ENCODE measurements around the gene SYT1. TPM values are rescaled to one million over a fixed set of nuclear protein-coding genes. Genes with fewer than 3 reads are reported as not detected.

The SYT1 gene
- total and polyA plus RNA-seq, 2 of the 4 experiments (the other 2 are of a cell fraction) = 2.8 to 3.0 TPM

GRCh38 chr12:79033788-79034187 lies 169.2 kb downstream of the SYT1 start:
- Histone ChIP-seq H3K23ac (ENCODE audit: low read depth, low read length) (no peak overlapping the region), H3K4me3 (ENCODE audit: insufficient read depth, low read depth, low read length) (no peak overlapping the region), H3K27me3 (ENCODE audit: control insufficient read depth, insufficient read depth, low read length) (no peaks in the 10 kb centered on the region), H3K4ac (ENCODE audit: low read depth, low read length) (no peak overlapping the region), H3K18ac (ENCODE audit: low read depth, low read length) (no peak overlapping the region), H2BK20ac (ENCODE audit: low read depth, low read length) (no peak overlapping the region), H4K20me1 (ENCODE audit: insufficient read depth, low read length) (no peaks in the 10 kb centered on the region), H2AFZ (replicated peaks; ENCODE audit: low read length, poor library complexity) (no peak overlapping the region), H4K5ac (ENCODE audit: low read depth, low read length) (no peak overlapping the region), H3K9me1 (ENCODE audit: insufficient read depth, low read length) (no peaks in the 10 kb centered on the region), H3K4me1 (ENCODE audit: control insufficient read depth, insufficient read depth, low read length) (no peaks in the 10 kb centered on the region), H3K36me3 (ENCODE audit: control insufficient read depth, insufficient read depth, low read length) (no peaks in the 10 kb centered on the region), H3K9me3 (ENCODE audit: control insufficient read depth, insufficient read depth, low read length) (no peaks in the 10 kb centered on the region), H2BK5ac (ENCODE audit: low read depth, low read length, poor library complexity, severe bottlenecking) (no peak overlapping the region), H2AK5ac (ENCODE audit: low read depth, low read length) (no peak overlapping the region), H2BK120ac (ENCODE audit: low read depth, low read length) (no peak overlapping the region), H4K91ac (ENCODE audit: insufficient read depth, low read depth, low read length) (no peak overlapping the region), H3K14ac (replicated peaks; ENCODE audit: low read depth, low read length) (no peak overlapping the region), H4K8ac (ENCODE audit: low read depth in 2 of 2, low read length in 2 of 2) (no peak overlapping the region), H3K56ac (ENCODE audit: extremely low read depth, insufficient read depth, low read length) (no peak overlapping the region), H3K27ac (ENCODE audit: insufficient read depth, low read length) (no peak overlapping the region), H3K79me1 (ENCODE audit: low read depth in 1 of 2, low read length in 2 of 2) (no peaks in the 10 kb centered on the region), H3K4me2 (ENCODE audit: low read depth, low read length) (no peak overlapping the region), H2BK15ac (ENCODE audit: low read depth, low read length) (no peak overlapping the region), H2AK9ac (replicated peaks; ENCODE audit: low read depth, low read length, poor library complexity) (no peak overlapping the region), H3K9ac (ENCODE audit: low read depth, low read length) (no peak overlapping the region)
- ChIA-PET POLR2A (ENCODE audit: unreplicated experiment) (no interaction called here), CTCF (no interaction called here)
- intact Hi-C loops (cut with micrococcal nuclease) = no loop called here
- DNase-seq (no peak), ATAC-seq (ENCODE audit: low read depth) (no peak)
- dilution Hi-C loops (cut with HindIII; ENCODE audit: low sequenced_read_pairs, unreplicated experiment) = no loop called here
- TF ChIP-seq MAZ (IDR thresholded peaks at IDR 0.05; ENCODE audit: borderline replicate concordance, low read depth, low read length) = no peak
- no peak for TF ChIP-seq RAD21 (IDR thresholded peaks at IDR 0.05; ENCODE audit: low read length)
- TF ChIP-seq RCOR1 (IDR thresholded peaks at IDR 0.05; ENCODE audit: insufficient replicate concordance, low read length) = no peak
- TF ChIP-seq CEBPB (IDR thresholded peaks at IDR 0.05; ENCODE audit: low read depth, low read length) = no peak
- TF ChIP-seq CHD1 (IDR thresholded peaks at IDR 0.05; ENCODE audit: low read depth, low read length) = no peak
- no peak for TF ChIP-seq POLR2A (IDR thresholded peaks at IDR 0.05; ENCODE audit: low read depth, low read length)
- TF ChIP-seq NFE2L2 (IDR thresholded peaks at IDR 0.05; ENCODE audit: low read depth, low read length) = no peak
- no peak for TF ChIP-seq RFX5 (IDR thresholded peaks at IDR 0.05; ENCODE audit: low read depth, low read length)
- TF ChIP-seq SMC3 (IDR thresholded peaks at IDR 0.05; ENCODE audit: low read depth, low read length) = no peak
- TF ChIP-seq BHLHE40 (IDR thresholded peaks at IDR 0.05; ENCODE audit: low read depth, low read length) = no peak
- TF ChIP-seq ELK1 (IDR thresholded peaks at IDR 0.05; ENCODE audit: borderline replicate concordance, low read depth, low read length) = no peak
- no peak for TF ChIP-seq MAFK (IDR thresholded peaks at IDR 0.05; ENCODE audit: low read depth, low read length)
- no peak for TF ChIP-seq FOS (IDR thresholded peaks at IDR 0.05; ENCODE audit: low read depth, low read length)
- no peak for TF ChIP-seq USF2 (IDR thresholded peaks at IDR 0.05; ENCODE audit: low read depth, low read length)
- no peak for TF ChIP-seq CTCF (conservative IDR thresholded peaks at IDR 0.05; ENCODE audit: low read depth, low read length)
- BruUV-seq (replicated peaks) = no TSS peak
- in situ Hi-C loops (cut with MboI; ENCODE audit: low sequenced_read_pairs) = no loop called here
